ENCODE measurements around the gene AKR1C1.
"Not testable (repeated sequence)": the region's sequence is repeated elsewhere in the genome, so short reads cannot be mapped to it uniquely, and the experiment has no call there.

The AKR1C1 gene

DNA sequence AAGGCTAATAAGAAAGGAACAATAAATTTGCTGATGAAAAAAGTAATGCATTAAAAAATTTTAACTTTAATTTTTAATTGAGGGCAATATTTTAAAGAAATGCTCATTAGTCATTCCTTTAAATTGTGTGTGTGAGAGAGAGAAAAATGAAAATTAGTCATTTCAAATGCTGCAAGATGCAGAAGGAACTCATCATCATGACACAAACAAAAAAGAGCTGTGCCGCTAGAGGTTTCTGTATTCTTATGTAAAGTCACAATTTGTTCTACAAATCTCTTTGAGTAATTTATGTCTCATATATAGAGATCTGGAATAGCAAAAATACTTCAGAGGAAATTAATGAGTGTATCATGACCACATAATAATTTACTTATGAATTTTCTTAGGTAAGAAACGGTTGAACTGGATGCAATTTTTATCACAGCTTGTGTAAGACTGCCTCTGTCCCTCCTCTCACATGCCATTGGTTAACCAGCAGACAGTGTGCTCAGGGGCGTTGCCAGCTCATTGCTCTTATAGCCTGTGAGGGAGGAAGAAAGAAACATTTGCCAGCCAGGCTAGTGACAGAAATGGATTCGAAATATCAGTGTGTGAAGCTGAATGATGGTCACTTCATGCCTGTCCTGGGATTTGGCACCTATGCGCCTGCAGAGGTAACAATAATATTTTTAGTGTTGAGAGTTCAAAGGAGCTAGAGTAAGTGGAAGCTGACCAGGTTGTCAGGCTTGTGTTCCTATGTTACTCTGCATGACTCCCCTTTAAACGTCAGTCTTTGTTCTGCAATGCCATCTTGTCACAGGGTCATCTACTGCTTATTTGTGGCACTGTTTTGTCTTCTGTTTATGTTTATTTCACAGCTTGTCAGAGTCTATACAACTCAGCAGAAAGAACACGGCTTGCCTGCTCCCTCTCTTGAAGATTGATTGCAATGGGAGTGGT is at the start of gene AKR1C1:
Gene AKR1C1 (plus strand): TSS at position 540 of the 939 bp plus-strand sequence. CDS start 30 bp downstream, at position 570.
- DNase-seq (ENCODE audit: low read depth) = not testable (repeated sequence)
- H3K4me3 ChIP-seq (ENCODE audit: low read depth, low read length) = peak within 1 kb of the TSS; percentile 22

DNA sequence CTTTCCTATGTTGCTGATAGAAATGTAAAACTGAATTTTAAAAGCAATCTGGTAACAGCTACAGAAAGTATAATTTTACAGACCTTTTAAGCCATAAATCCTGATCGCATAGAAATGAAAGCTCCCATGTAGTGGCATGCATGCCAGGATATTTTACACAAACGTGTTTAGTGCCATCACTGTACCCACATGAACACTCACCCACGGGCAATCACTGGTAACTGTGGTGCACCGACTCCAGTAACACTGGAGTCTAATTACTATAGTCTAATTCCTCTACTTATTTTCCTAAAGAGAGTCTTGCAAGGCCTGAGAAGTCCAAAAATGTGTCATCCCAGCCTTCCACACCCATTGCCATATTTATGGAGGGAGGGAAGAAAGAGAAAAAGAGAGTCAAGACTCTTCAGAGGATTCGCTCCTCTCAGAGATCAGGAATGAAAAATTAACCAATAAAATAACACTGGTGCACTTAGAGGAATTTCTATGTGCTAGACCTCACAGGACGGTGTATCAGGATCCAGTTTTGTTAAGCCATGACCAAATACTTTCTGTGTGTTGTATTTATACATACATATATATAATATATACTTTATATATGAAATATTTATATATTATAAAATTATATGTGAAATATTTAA is 48.9 kb upstream of the AKR1C1 start:
- no peak overlapping the region for H3K4me3 ChIP-seq (ENCODE audit: low read depth, low read length)
- DNase-seq (ENCODE audit: low read depth) = no peak

DNA sequence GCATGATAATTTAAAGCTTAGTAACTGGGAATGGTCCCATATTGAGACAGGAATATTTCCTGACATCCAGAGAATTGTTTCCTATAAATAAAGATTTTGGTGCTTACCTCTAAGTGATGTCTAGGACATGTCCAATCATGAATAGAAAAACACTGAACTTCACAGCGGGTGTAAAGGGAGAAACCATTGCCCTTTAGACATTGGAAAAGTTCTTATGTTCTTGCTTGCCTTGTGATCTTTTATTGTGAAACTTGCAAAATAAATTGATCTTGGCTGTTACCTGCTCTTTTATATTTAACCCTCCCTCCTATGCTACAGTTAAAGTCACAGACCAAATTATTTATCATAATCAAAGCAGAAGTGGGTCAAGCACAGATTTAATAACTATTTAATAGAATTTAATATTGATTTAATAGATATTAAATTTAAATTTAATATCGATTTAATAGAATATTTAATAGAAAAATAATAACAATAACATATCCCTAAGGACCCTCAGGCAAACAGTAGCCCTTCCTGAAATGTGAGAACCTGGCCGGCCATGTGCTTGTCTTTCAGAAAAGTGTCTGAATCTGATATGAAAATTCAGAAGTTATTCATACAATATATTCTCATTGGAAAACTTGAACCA is 47.0 kb upstream of the AKR1C1 start:
- DNase-seq (ENCODE audit: low read depth) = no peak
- H3K4me3 ChIP-seq (ENCODE audit: low read depth, low read length) = no peak overlapping the region

DNA sequence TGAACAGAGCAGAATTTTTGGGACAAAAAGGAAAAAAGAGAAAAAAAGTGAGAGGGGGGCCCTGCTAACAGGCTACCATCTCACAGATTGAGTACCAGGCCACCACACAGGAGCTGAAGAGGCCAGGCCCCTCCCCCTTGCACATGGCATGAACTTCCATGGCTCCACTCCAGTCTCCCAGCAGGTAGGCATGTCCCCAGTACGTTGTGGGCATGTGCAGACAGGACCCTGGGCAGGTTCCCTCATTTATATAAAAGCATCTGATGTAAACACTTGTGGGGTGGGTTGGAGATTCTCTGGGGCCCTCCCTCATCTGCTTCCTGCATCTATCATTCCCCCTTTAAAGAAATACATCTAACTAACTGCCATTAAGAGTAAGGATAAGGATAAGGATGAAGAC is 45.0 kb upstream of the AKR1C1 start:
- no peak for DNase-seq (ENCODE audit: low read depth)
- no peak overlapping the region for H3K4me3 ChIP-seq (ENCODE audit: low read depth, low read length)

DNA sequence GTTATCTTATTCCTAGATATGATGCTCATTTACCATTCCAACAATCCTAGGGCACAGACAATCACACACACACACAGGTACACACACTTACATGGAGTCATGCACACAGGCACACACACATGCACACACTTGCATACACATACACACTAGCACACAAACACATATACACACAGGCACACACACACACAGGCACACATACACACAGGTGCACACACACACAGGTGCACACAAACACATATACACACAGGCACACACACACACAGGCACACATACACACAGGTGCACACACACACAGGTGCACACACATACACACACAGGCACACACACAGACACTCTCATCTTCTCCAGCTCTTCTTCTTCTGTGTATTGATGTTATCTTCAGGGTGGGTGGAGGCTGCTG is 38.7 kb upstream of the AKR1C1 start:
- not testable (repeated sequence) for H3K4me3 ChIP-seq (ENCODE audit: low read depth, low read length); DNase-seq (ENCODE audit: low read depth)

DNA sequence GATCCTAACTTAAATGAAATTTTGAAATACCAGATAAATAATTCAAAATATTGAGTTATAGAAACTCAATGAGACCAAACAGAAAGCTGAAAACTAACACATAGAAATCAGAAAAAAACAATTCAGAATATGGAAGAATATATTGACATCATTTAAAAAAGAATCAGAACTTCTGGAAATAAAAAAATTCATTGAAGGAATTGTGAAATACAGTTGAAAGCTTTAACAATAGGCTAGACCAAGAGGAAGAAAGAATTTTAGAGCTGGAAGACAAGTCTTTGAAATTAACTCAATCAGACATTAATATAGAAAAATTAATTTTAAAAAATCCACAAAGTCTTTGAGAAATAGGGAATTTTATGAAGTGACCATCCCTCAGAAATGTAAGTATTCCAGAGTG is 36.8 kb upstream of the AKR1C1 start:
- H3K4me3 ChIP-seq (ENCODE audit: low read depth, low read length) = no peak overlapping the region

DNA sequence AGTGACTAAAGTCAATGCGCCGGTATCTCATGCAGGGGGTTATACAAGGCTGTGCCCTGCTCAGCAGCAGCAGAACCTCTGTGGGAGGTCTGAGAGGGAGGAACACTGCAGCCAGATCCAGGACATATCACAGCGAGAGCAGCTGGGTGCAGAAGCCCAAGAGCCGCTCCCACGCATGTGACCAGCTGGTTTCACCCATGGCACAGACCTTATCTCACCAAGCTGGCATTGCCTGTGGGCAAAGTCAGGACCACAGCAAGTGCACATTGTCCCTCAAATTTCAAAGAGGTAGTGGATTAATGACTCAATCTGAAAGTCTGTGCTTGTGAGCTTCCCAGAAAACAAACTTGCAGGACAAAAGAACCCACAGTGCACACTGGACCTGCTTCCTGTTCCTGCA is 31.6 kb upstream of the AKR1C1 start:
- no peak for DNase-seq (ENCODE audit: low read depth)

More for the DNA sequence above, 36.8 kb upstream of the AKR1C1 start:
- no peak for DNase-seq (ENCODE audit: low read depth)

DNA sequence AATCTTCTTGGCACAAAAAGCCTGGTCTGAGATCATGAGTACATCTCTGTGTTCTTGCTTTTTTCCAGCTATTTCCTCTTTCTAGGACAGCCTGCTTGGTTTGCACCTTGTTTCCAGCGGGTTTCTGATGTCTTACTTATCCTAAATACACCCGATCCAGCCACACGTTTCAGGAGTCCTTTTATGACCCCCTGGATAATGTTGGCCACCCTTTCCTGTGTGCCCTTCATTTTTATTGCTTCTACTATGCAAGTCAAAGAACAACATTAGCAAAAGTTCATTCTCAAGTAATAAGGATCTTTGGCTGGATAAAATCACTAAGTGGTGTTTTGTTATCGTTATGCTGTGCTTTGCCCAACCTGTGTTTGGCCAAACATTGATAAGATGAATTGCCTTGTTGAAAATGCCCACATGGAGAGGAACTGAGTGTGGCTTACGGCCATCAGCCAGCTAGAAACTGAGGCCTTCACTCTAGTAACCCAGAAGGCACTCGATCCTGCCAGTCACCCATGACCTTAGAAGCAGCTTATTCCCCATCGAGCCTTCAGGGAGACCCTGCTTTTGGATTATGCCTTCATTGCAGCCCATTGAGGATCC is 28.7 kb upstream of the AKR1C1 start:
- no peak overlapping the region for H3K4me3 ChIP-seq (ENCODE audit: low read depth, low read length)
- DNase-seq (ENCODE audit: low read depth) = no peak

More for the DNA sequence above, 31.6 kb upstream of the AKR1C1 start:
- no peak overlapping the region for H3K4me3 ChIP-seq (ENCODE audit: low read depth, low read length)

DNA sequence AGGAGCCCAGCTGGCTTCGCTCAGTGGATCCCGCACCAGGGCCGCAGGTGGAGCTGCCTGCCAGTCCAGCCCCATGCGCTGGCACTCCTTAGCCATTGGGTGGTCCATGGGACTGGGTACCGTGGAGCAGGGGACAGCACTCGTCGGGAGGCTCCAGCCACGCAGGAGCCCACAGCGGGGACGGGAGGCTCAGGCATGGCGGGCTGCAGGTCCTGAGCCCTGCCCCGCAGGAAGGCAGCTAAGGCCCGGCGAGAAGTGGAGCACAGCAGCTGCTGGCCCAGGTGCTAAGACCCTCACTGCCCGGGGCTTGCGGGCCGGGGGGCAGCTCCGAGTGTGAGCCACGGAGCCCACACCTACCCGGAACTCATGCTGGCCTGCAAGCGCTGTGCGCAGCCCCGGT is 25.9 kb upstream of the AKR1C1 start:
- no peak overlapping the region for H3K4me3 ChIP-seq (ENCODE audit: low read depth, low read length)
- DNase-seq (ENCODE audit: low read depth) = no peak

DNA sequence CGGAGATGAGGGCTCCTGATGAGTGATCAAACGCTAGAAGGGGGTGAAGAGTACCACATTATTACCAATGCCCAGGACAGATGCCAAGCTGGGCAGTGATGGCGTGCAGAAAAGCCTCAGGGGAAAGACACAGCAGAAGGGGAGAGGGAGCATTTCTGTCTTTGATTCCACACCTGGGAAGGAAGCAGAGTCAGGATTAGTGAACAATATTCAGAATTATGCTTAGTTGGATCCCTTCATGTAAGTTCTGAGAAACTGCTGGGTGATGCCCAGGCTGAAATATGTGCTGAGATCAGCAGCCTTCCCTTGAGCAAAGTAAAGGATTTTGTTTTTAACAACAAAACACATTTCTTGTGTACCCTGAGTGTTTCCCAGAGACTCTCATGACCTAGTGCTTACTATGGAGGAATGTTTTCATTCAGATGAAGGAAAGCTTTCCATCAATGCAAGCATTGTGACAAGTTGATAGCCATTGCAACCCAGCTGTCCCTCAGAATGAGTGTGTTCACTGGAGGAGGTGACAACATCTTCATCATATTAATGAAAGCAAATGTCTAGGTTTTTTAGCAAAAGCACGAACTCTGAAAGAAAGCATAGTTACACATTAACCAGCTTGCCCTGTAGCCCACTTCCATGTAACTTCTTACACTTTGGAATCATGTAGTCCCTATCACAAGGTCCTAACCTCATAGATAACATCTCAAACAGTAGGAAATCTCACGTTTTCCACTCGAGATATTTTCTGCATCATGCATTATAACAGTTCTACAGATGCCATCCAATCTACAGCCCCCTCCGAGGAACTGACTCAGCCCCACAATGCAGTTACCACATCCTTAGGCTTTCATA is 23.8 kb upstream of the AKR1C1 start:
- H3K4me3 ChIP-seq (ENCODE audit: low read depth, low read length) = no peak overlapping the region
- no peak for DNase-seq (ENCODE audit: low read depth)

DNA sequence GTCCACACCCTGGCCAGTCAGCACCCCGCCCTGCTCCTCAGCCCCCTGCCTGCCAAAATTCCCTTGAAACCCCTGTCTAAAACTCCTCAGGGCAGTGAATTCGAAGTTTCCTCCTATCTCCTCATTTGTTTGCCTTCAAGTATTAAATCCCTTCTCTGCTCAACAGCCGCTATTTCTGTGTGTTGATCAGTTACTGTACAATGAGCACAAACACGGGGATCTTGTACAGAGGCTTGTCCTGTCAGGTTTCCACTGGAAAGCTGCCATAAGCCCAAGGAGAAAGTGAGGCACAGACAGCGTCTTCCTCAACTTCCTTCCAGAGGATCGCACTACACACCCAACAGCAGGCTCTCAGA is 23.2 kb upstream of the AKR1C1 start:
- H3K4me3 ChIP-seq (ENCODE audit: low read depth, low read length); DNase-seq (ENCODE audit: low read depth): not testable (repeated sequence)

DNA sequence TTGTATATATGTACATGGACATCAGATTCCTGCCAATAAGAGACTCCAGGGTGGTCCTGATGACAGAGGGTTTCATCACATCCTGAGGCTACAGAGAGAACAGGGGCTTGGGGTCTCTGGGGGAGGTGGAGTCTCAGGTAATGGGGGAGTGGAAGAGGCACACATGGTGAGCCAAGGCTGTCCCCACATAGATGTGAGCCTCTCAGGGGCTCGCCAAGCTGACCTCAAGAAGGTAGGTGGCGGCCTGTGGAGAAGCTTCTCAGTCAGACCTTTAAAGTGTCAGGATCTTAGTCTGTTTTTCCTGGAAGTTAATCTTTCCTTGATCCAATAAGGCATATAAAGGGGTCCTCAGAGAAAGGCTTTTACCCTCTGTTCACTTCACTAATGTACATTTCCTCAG is 22.3 kb upstream of the AKR1C1 start:
- not testable (repeated sequence) for DNase-seq (ENCODE audit: low read depth); H3K4me3 ChIP-seq (ENCODE audit: low read depth, low read length)

DNA sequence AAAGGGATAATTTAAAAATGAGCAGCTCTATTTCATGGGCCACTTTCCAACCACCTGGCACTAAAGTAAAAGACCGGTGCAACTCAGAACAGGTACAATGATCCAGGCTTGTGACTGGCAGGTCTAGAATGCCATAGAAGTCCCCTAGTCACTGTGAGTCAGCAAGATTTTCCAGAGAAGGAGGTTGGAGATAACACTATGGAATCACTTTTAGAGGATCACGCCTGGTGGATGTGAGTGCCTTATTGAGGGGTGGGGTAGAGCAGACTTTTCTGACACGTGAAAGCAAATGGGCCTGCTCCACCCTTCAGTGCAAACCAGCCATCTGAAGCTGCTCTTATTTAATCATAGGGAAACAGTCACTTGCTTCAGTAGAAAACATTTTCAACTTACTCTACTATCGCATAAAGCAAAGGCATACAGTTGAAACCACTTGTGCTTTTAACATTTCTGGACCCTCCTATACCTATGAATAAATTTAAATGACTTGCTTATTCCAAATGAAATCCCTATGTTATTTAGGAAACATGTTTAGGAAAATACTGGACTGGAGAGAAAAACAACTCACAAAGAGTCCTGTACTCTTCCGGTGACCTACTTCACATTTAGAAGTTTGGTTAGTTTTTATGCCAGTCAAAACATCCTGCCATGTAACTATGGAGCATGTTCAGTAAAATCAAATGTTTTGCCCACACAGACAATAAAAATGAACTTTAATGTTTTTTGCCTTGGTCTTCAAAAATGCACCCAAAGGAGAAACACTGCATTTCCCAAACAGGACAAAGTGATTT is 21.5 kb upstream of the AKR1C1 start:
- no peak overlapping the region for H3K4me3 ChIP-seq (ENCODE audit: low read depth, low read length)
- DNase-seq (ENCODE audit: low read depth) = no peak

DNA sequence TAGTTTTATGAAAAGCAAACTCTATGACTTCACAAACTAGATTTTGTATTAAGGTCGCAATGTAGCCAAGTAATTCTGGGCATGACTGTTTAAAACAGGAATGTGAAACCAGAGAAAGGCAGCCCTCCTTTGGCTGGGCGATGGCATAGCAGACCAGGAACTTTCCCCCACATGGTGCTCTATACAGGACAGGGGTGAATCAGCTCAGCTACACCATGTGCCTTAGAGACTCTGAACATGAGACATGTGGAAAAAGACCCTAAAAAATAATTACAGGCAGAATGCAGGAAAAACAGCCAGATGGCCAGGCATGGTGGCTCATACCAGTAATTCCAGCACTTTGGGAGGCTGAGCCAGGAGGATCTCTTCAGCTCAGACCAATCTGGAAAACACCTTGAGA is 20.3 kb upstream of the AKR1C1 start:
- not testable (repeated sequence) for H3K4me3 ChIP-seq (ENCODE audit: low read depth, low read length)
- DNase-seq (ENCODE audit: low read depth) = peak; percentile 60

DNA sequence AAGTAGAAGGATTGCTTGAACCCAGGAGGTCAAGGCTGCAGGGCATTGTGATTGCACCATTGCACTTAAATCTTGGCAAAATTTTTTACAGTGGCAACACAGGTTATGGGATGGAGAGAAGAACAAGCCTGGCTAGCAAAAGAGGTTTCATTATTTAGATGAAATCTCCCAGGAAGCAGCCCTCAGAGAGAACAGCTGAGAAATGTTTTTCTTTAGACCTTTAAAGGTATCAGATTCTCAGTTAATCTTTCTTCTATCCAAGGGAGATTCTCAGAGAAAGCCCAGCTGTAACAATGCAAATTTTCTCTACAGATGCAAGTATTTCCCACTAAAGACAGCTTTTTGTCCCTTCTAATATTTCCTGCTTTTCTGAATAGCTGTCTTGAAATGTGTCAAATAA is 19.8 kb upstream of the AKR1C1 start:
- not testable (repeated sequence) for H3K4me3 ChIP-seq (ENCODE audit: low read depth, low read length); DNase-seq (ENCODE audit: low read depth)

DNA sequence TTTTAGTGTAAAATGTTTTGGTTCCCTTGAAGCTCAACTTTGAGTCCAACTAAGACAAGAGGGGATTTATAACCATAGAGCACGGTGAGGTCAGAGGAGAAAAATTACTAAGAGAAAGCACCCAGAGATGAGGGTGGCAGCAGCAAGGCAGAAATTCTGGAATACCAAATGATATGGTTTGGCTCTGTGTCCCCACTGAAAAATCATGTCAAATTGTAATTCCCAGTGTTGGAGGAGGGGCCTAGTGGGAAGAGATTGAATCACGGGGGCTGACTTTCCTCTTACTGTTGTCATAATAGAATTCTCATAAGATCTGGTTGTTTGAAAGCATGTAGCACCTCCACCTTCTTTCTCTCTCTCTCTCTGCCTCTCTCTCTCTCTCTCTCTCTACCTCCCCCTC is 19.4 kb upstream of the AKR1C1 start:
- no peak overlapping the region for H3K4me3 ChIP-seq (ENCODE audit: low read depth, low read length)
- DNase-seq (ENCODE audit: low read depth) = no peak

DNA sequence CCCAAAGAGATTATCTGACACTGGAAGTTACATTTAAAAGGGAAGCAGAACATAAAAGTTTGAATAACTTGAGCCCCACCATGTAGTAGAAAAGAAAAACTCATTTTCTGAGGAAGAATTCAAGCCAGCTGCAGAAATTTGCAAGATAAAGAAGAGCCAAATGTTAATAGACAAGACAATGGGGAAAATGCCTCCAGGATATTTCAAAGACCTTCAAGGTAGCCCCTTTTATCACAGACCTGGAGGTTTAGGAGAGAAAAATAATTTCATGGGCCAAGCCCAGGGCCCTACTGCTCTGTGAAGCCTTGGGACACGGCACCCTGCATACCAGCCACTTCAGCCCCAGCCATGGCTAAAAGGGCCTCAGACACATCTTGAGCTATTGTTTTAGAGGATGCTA is 18.4 kb upstream of the AKR1C1 start:
- no peak for DNase-seq (ENCODE audit: low read depth)
- no peak overlapping the region for H3K4me3 ChIP-seq (ENCODE audit: low read depth, low read length)
